HepG2 (cell line): Measurements from ENCODE around the gene CD300LF.

Experiments
- GTF2F1 ChIP-seq: fragments of 150-350 bp; IDR thresholded peaks from 2 replicates; pipeline ENCODE4 v1.6.1; 2014; ENCODE audit warnings: low read length
- RFX5 ChIP-seq: IDR thresholded peaks from 2 replicates; pipeline ENCODE4 v1.6.1; 2011; ENCODE audit warnings: low read depth, low read length, improper control_type of control experiment
- SAFB2 ChIP-seq: sonication (generic); formaldehyde crosslinking; IDR thresholded peaks from 2 replicates; pipeline ENCODE4 v1.5.1; 2020; ENCODE audit warnings: missing genetic modification reagents, low read depth, mild to moderate bottlenecking, borderline replicate concordance
- TF ChIP-seq, protein P1 (sequence below): IDR thresholded peaks from 2 replicates; pipeline ENCODE4 v1.6.1; 2016

DNA sequence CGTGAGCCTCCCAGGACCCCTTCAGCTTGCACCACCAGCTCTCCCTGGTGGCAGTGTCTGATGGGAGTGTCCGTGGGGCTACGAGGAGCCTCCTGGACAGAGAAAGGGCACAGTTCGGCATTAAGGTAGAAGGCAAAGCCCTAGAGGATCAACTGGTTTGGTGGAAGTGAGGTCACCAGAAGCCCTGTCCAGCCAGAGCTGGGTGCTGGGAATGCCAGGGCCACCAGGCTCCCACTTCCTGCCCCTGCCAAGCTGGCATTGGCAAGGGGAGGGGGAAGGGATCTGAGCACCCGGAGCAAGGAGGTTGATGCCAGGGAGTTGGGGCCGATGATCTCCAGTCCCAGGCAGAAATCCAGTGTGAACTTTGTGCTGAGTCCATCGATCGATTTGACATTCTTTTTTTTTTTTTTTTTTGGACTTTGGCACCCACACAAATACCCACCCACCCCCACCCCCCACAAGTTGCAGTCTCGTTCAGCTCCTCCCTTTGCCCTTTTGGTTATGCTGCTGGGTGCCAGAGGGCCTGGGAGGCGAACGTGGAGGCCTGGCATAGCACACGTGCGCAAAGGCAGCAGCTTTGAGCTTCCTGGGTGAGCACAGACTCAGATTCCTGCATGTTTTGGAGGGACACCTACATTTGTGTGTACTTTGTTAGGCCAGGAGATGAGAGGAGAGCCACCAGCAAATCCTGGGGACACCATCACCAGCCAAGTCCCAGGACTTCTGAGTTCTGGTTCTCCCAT lies 37.8 kb upstream of the CD300LF start:
- TF ChIP-seq SAFB2 (CRISPR knock-in tag) (peak; percentile 73), GTF2F1 (no peak), RFX5 (no peak)
- TF ChIP-seq, protein P1, sequence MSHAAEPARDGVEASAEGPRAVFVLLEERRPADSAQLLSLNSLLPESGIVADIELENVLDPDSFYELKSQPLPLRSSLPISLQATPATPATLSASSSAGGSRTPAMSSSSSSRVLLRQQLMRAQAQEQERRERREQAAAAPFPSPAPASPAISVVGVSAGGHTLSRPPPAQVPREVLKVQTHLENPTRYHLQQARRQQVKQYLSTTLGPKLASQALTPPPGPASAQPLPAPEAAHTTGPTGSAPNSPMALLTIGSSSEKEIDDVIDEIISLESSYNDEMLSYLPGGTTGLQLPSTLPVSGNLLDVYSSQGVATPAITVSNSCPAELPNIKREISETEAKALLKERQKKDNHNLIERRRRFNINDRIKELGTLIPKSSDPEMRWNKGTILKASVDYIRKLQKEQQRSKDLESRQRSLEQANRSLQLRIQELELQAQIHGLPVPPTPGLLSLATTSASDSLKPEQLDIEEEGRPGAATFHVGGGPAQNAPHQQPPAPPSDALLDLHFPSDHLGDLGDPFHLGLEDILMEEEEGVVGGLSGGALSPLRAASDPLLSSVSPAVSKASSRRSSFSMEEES, result peak; percentile 79
